GM04503 (cell line): ENCODE measurements around the gene TDRD1.
A peak's percentile ranks its signal among the peaks of the same experiment; 100 is the strongest.

Source experiments
- DNase-seq: peaks from one replicate; pipeline ENCODE4 v3.0.0-alpha.2; 2012; ENCODE audit warnings: low read depth

Gene TDRD1

GRCh38 chr10:114271075-114271778, 92.1 kb downstream of the TDRD1 start:
- DNase-seq, result no peak

GRCh38 chr10:114271779-114272167, 92.6 kb downstream of the TDRD1 start:
- DNase-seq, result peak; percentile 94

- no peak for DNase-seq
Measured at GRCh38 chr10:114272696-114273095, 93.5 kb downstream of the TDRD1 start.

GRCh38 chr10:114273910-114274309, 94.8 kb downstream of the TDRD1 start:
- no peak for DNase-seq

- no peak for DNase-seq
Measured at GRCh38 chr10:114274616-114275453, 95.7 kb downstream of the TDRD1 start.

- no peak for DNase-seq
Measured at GRCh38 chr10:114276066-114276465, 96.9 kb downstream of the TDRD1 start.

- no peak for DNase-seq
Measured at GRCh38 chr10:114276671-114277070, 97.5 kb downstream of the TDRD1 start.

GRCh38 chr10:114278140-114278883, 99.2 kb downstream of the TDRD1 start:
- no peak for DNase-seq

GRCh38 chr10:114278884-114279191, 99.7 kb downstream of the TDRD1 start:
- DNase-seq, result no peak

GRCh38 chr10:114279289-114279688, 100.1 kb downstream of the TDRD1 start:
- DNase-seq, result no peak

GRCh38 chr10:114279901-114280644, 100.9 kb downstream of the TDRD1 start:
- no peak for DNase-seq

GRCh38 chr10:114281006-114281405, 101.9 kb downstream of the TDRD1 start:
- DNase-seq, result no peak

GRCh38 chr10:114281461-114281860, 102.3 kb downstream of the TDRD1 start:
- DNase-seq, result no peak
